Lower leg skin (tissue), 4 donors: ENCODE measurements around the gene ZCCHC14. TPM values are rescaled to one million over a fixed set of nuclear protein-coding genes. Genes with fewer than 3 reads are reported as not detected.

Experiments
- DNase-seq, 2 donors: peaks; one replicate each; pipeline ENCODE4 v3.0.0-alpha.2; 2019; ENCODE audit warnings: low spot score in 2 of 2
- H3K4me3 ChIP-seq: fragments of 200-600 bp; sonication (generic); 2 replicates; pipeline ENCODE4 v1.5.1; 2017; ENCODE audit warnings: mild to moderate bottlenecking, low read depth; ENCODE audit not compliant: poor library complexity, severe bottlenecking
- CTCF ChIP-seq, 3 donors: fragments of 450-650 bp; IDR thresholded peaks; one replicate each; pipeline ENCODE4 v1.5.1; 2016; ENCODE audit warnings: antibody characterized with exemption in 3 of 3, mild to moderate bottlenecking in 3 of 3, moderate library complexity in 2 of 3
- POLR2A ChIP-seq, 2 donors: fragments of 450-650 bp; IDR thresholded peaks; one replicate each; pipeline ENCODE4 v1.6.1; 2016 to 2017; ENCODE audit warnings: antibody characterized with exemption in 2 of 2, mild to moderate bottlenecking in 1 of 2, moderate library complexity in 1 of 2
- WGBS, 2 donors: methylation state at CpG; one replicate each; pipeline ENCODE4 v1.1.5; 2018; 5-methylcytosine and 5-hydroxymethylcytosine counted together
- intact Hi-C: fragments of 100-400 bp; cut with DNase I; formaldehyde crosslinking; loops from one replicate; pipeline ENCODE4 v1.15.0; 2023; ENCODE audit warnings: low total_unique reads
- total RNA-seq, 4 donors: library from RNA; depleted of rRNA; stranded (reverse); fragments of >200 nt; gene quantifications; one replicate each; pipeline ENCODE4 v1.1.0, GENCODE V29; 2016

Gene ZCCHC14
- total RNA-seq, 4 donors from 2014 or later, result 13.7 to 25.4 (median 23.6) TPM

GRCh38 chr16:87460936-87461335, 31.9 kb downstream of the ZCCHC14 start:
- no peak overlapping the region for H3K4me3 ChIP-seq
- DNase-seq, result no peak
- WGBS, 2 donors, result 75 to 78% methylated on average over 10 of the region's 10 CpGs
- intact Hi-C loops, result no loop called here
- TF ChIP-seq POLR2A (IDR thresholded peaks at IDR 0.05) (no peak), CTCF (IDR thresholded peaks at IDR 0.05) (no peak)

- intact Hi-C loops, result no loop called here
- 87 to 88% methylated on average over 9 of the region's 9 CpGs for WGBS, 2 donors
These were observed 33.0 kb downstream of the ZCCHC14 start for GRCh38 chr16:87459833-87460232.

GRCh38 chr16:87459027-87459426, 33.8 kb downstream of the ZCCHC14 start:
- no peak for DNase-seq
- 94 to 96% methylated on average over 15 of the region's 15 CpGs for WGBS, 2 donors
- no peak for TF ChIP-seq POLR2A (IDR thresholded peaks at IDR 0.05)
- no peak for TF ChIP-seq CTCF (IDR thresholded peaks at IDR 0.05)
- intact Hi-C loops, result no loop called here
- H3K4me3 ChIP-seq, result no peak overlapping the region

More at GRCh38 chr16:87459833-87460232, 33.0 kb downstream of the ZCCHC14 start:
- TF ChIP-seq POLR2A (IDR thresholded peaks at IDR 0.05), result no peak
- TF ChIP-seq CTCF (IDR thresholded peaks at IDR 0.05), result no peak
- H3K4me3 ChIP-seq, result no peak overlapping the region
- no peak for DNase-seq

GRCh38 chr16:87458424-87458915, 34.4 kb downstream of the ZCCHC14 start:
- no peak for DNase-seq
- H3K4me3 ChIP-seq, result no peak overlapping the region
- intact Hi-C loops, result no loop called here
- TF ChIP-seq POLR2A (IDR thresholded peaks at IDR 0.05), result no peak
- TF ChIP-seq CTCF (IDR thresholded peaks at IDR 0.05), result no peak
- WGBS, 2 donors, result 85 to 89% methylated on average over 23 of the region's 23 CpGs

GRCh38 chr16:87457709-87458423, 35.0 kb downstream of the ZCCHC14 start:
- intact Hi-C loops, result no loop called here
- TF ChIP-seq CTCF (IDR thresholded peaks at IDR 0.05) (no peak), POLR2A (IDR thresholded peaks at IDR 0.05) (no peak)
- no peak overlapping the region for H3K4me3 ChIP-seq
- DNase-seq, result no peak
- WGBS, 2 donors, result 59 to 61% methylated on average over 22 of the region's 22 CpGs
